AG10803 (cell line): ENCODE results near the gene TLX1.

Experiments
- DNase-seq: peaks from one replicate; pipeline ENCODE4 v3.0.0; 2010; ENCODE audit warnings: low read depth
- H3K4me3 ChIP-seq: 2 replicates; pipeline ENCODE4 v1.5.1; 2011; ENCODE audit warnings: mild to moderate bottlenecking, low read length, control low read depth
- CTCF ChIP-seq: conservative IDR thresholded peaks from 2 replicates; pipeline ENCODE4 v1.5.1; 2011; ENCODE audit warnings: mild to moderate bottlenecking, low read length, control low read depth, inconsistent platforms

TLX1 gene

GRCh38 chr10:101155896-101156295 is 24.8 kb downstream of the TLX1 start:
- no peak overlapping the region for H3K4me3 ChIP-seq
- no peak for TF ChIP-seq CTCF
- peak; percentile 51 for DNase-seq

GRCh38 chr10:101157756-101158458 is 26.8 kb downstream of the TLX1 start:
- no peak overlapping the region for H3K4me3 ChIP-seq
- no peak for TF ChIP-seq CTCF
- no peak for DNase-seq

- no peak for DNase-seq
- no peak for TF ChIP-seq CTCF
- no peak overlapping the region for H3K4me3 ChIP-seq
These were observed 27.5 kb downstream of the TLX1 start for GRCh38 chr10:101158459-101159058.

GRCh38 chr10:101161494-101162299 is 30.6 kb downstream of the TLX1 start:
- TF ChIP-seq CTCF = peak; percentile 96
- peak; percentile 65 for DNase-seq
- peak overlapping the region; percentile 59 for H3K4me3 ChIP-seq

GRCh38 chr10:101162677-101163076 is 31.6 kb downstream of the TLX1 start:
- DNase-seq = no peak
- no peak overlapping the region for H3K4me3 ChIP-seq
- TF ChIP-seq CTCF = no peak

GRCh38 chr10:101164020-101164419 is 32.9 kb downstream of the TLX1 start:
- DNase-seq = no peak
- H3K4me3 ChIP-seq = no peak overlapping the region
- no peak for TF ChIP-seq CTCF
